SU-DHL-6 (cell line): Measurements from ENCODE around the gene MARCO.

ENCODE experiments used
- EZH2phosphoT487 ChIP-seq: fragments of 200-600 bp; sonication (generic), shearing (Covaris generic); conservative IDR thresholded peaks from 2 replicates; pipeline ENCODE4 v1.6.1; 2018; ENCODE audit warnings: mild to moderate bottlenecking, antibody characterized with exemption, low read length, moderate library complexity, mixed read lengths
- TF ChIP-seq, protein P1 (sequence below): fragments of 200-600 bp; sonication (generic); IDR thresholded peaks from one replicate; pipeline ENCODE4 v1.5.1; 2017; ENCODE audit warnings: antibody characterized with exemption, mild to moderate bottlenecking, low read length, moderate library complexity; ENCODE audit not compliant: insufficient read depth, poor library complexity, severe bottlenecking

DNA sequence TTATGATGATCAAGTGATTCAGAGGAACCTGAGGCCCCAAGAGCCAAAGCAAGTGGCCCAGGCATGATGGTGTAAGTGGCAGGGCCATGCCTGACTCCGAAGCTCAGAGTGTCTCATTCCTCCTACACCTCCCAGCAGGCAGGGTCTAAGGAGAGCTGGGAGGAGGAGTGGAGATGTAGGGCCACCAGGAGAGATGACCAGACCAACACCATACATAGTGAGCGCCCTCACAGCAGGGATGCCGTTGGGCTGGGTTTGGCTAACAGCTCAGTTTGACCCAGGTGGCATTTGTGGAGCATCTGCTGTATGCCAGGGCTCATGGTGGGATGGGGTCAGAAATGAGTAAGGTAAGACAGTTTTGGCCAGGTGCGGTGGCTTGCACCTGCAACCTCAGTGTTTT lies 80.7 kb downstream of the MARCO start:
- TF ChIP-seq, protein P1, sequence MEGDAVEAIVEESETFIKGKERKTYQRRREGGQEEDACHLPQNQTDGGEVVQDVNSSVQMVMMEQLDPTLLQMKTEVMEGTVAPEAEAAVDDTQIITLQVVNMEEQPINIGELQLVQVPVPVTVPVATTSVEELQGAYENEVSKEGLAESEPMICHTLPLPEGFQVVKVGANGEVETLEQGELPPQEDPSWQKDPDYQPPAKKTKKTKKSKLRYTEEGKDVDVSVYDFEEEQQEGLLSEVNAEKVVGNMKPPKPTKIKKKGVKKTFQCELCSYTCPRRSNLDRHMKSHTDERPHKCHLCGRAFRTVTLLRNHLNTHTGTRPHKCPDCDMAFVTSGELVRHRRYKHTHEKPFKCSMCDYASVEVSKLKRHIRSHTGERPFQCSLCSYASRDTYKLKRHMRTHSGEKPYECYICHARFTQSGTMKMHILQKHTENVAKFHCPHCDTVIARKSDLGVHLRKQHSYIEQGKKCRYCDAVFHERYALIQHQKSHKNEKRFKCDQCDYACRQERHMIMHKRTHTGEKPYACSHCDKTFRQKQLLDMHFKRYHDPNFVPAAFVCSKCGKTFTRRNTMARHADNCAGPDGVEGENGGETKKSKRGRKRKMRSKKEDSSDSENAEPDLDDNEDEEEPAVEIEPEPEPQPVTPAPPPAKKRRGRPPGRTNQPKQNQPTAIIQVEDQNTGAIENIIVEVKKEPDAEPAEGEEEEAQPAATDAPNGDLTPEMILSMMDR: no peak
- no peak for TF ChIP-seq EZH2phosphoT487
